Measurements from ENCODE around the gene ANKRD11.

DNA sequence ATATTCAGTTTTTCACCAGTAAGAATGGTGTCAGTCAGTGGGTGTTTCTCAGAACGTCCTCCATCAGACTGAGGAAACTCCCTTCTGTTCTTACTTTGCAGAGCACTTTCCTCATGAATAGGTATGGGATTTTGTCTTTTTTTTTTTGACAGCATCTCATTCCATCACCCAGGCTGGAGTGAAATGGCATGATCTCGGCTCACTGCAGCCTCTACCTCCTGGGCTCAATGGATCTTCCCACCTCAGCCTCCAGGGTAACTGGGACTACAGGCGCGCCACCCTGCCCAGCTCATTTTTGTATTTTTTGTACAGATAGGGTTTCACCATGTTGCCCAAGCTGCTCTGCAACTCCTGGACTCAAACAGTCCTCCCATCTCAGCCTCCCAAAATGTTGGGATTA, 142.6 kb downstream of the ANKRD11 start:
- no peak for TF ChIP-seq TAF1 (IDR thresholded peaks at IDR 0.05; ENCODE audit: borderline replicate concordance, insufficient read depth, low read length)
- TF ChIP-seq POLR2AphosphoS5 (IDR thresholded peaks at IDR 0.05; ENCODE audit: low read depth, low read length) = no peak
